GM23338 (cell line): Measurements from ENCODE around the gene RPUSD3. TPM values are rescaled to one million over a fixed set of nuclear protein-coding genes. Genes with fewer than 3 reads are reported as not detected.

Source experiments
- ATAC-seq: fragments of 200-7000 bp; cut with Tn5 transposase; 3 replicates; pipeline ENCODE4 v1.9.1; 2020
- DNase-seq: peaks from one replicate; pipeline ENCODE4 v3.0.0-alpha.2; 2015; ENCODE audit warnings: low spot score
- H2AFZ ChIP-seq: fragments of 200-600 bp; sonication (generic); 2 replicates; pipeline ENCODE4 v1.8.0; 2016; ENCODE audit warnings: antibody characterized with exemption, mild to moderate bottlenecking, moderate library complexity
- H3F3A ChIP-seq: fragments of 200-600 bp; sonication (generic); replicated peaks from 2 replicates; pipeline ENCODE4 v1.8.0; 2017; ENCODE audit warnings: antibody characterized with exemption, mixed run types, low read depth
- H3K27ac ChIP-seq: fragments of 200-600 bp; sonication (generic); 2 replicates; pipeline ENCODE4 v1.6.1; 2016; ENCODE audit warnings: low read depth
- H3K27me3 ChIP-seq: fragments of 200-600 bp; sonication (generic); 2 replicates; pipeline ENCODE4 v1.8.0; 2016; ENCODE audit warnings: mild to moderate bottlenecking, mixed run types, moderate library complexity; ENCODE audit not compliant: insufficient read depth
- H3K36me3 ChIP-seq: fragments of 200-600 bp; sonication (generic); 2 replicates; pipeline ENCODE4 v1.8.0; 2016; ENCODE audit warnings: mild to moderate bottlenecking; ENCODE audit not compliant: insufficient read depth
- H3K4me1 ChIP-seq: fragments of 200-600 bp; sonication (generic); 2 replicates; pipeline ENCODE4 v1.8.0; 2016; ENCODE audit warnings: mild to moderate bottlenecking, moderate library complexity; ENCODE audit not compliant: insufficient read depth
- H3K4me2 ChIP-seq: fragments of 200-600 bp; sonication (generic); 2 replicates; pipeline ENCODE4 v1.7.1; 2017; ENCODE audit warnings: mixed run types
- H3K4me3 ChIP-seq: fragments of 200-600 bp; sonication (generic); 2 replicates; pipeline ENCODE4 v1.6.1; 2016; ENCODE audit warnings: mixed run types
- H3K79me2 ChIP-seq: fragments of 200-600 bp; sonication (generic); replicated peaks from 2 replicates; pipeline ENCODE4 v1.8.0; 2017; ENCODE audit warnings: mild to moderate bottlenecking; ENCODE audit not compliant: insufficient read depth
- H3K9me2 ChIP-seq: fragments of 200-600 bp; sonication (generic); 2 replicates; pipeline ENCODE4 v1.8.0; 2017; ENCODE audit not compliant: insufficient read depth
- H4K20me1 ChIP-seq: fragments of 200-600 bp; sonication (generic); replicated peaks from 2 replicates; pipeline ENCODE4 v1.8.0; 2017; ENCODE audit warnings: mild to moderate bottlenecking; ENCODE audit not compliant: insufficient read depth
- H3K27ac Mint-ChIP-seq: 2 replicates; pipeline ENCODE4 v1.8.0; 2020; ENCODE audit warnings: inconsistent platforms, mild to moderate bottlenecking, moderate library complexity, mixed read lengths
- H3K27me3 Mint-ChIP-seq: 3 replicates; pipeline ENCODE4 v1.8.0; 2022; ENCODE audit warnings: low read depth, mild to moderate bottlenecking, moderate library complexity, mixed read lengths, inconsistent platforms; ENCODE audit not compliant: insufficient read depth, poor library complexity
- H3K36me3 Mint-ChIP-seq: 3 replicates; pipeline ENCODE4 v1.8.0; 2021; ENCODE audit warnings: low read depth, mild to moderate bottlenecking, inconsistent platforms, moderate library complexity, mixed read lengths
- H3K4me1 Mint-ChIP-seq: 3 replicates; pipeline ENCODE4 v1.8.0; 2020; ENCODE audit warnings: mild to moderate bottlenecking, inconsistent platforms, mixed read lengths
- H3K4me3 Mint-ChIP-seq: 3 replicates; pipeline ENCODE4 v1.8.0; 2021; ENCODE audit warnings: moderate library complexity, mild to moderate bottlenecking, inconsistent platforms, mixed read lengths
- H3K9me3 Mint-ChIP-seq: 3 replicates; pipeline ENCODE4 v1.8.0; 2020; ENCODE audit warnings: moderate library complexity, mild to moderate bottlenecking, inconsistent platforms, mixed read lengths
- CREB1 ChIP-seq: fragments of 250-450 bp; sonication (Bioruptor Pico); IDR thresholded peaks from 2 replicates; pipeline ENCODE4 v1.5.0; 2020; ENCODE audit warnings: low read depth, mild to moderate bottlenecking, moderate library complexity
- CTCF ChIP-seq, 2 experiments: fragments of 200-600 bp in 1 of 2; sonication (generic) in 1 of 2; conservative IDR thresholded peaks; 2 replicates each; pipeline versions ENCODE4 v1.5.1 to v1.6.1; 2016 to 2017; ENCODE audit warnings: antibody characterized with exemption in 2 of 2, low read depth in 2 of 2, mild to moderate bottlenecking in 2 of 2, moderate library complexity in 1 of 2
- ETS1 ChIP-seq: IDR thresholded peaks from 2 replicates; pipeline ENCODE4 v1.6.1; 2016; ENCODE audit warnings: antibody characterized with exemption
- EZH2 ChIP-seq: fragments of 200-600 bp; sonication (generic); IDR thresholded peaks from one replicate; pipeline ENCODE4 v1.8.0; 2017; ENCODE audit warnings: antibody characterized with exemption, mild to moderate bottlenecking, low read depth; ENCODE audit not compliant: unreplicated experiment
- EZH2phosphoT487 ChIP-seq: fragments of 200-600 bp; sonication (generic); IDR thresholded peaks from one replicate; pipeline ENCODE4 v1.8.1; 2018; ENCODE audit warnings: antibody characterized with exemption; ENCODE audit not compliant: unreplicated experiment
- JUNB ChIP-seq: IDR thresholded peaks from one replicate; pipeline ENCODE4 v1.6.1; 2016; ENCODE audit warnings: antibody characterized with exemption; ENCODE audit not compliant: unreplicated experiment
- NANOG ChIP-seq: IDR thresholded peaks from 2 replicates; pipeline ENCODE4 v1.6.1; 2016; ENCODE audit warnings: antibody characterized with exemption, borderline replicate concordance
- POLR2AphosphoS5 ChIP-seq: IDR thresholded peaks from 2 replicates; pipeline ENCODE4 v1.6.1; 2016; ENCODE audit warnings: antibody characterized with exemption, low read depth
- REST ChIP-seq: IDR thresholded peaks from one replicate; pipeline ENCODE4 v1.6.1; 2018; ENCODE audit warnings: antibody characterized with exemption; ENCODE audit not compliant: unreplicated experiment
- STAT1 ChIP-seq: IDR thresholded peaks from one replicate; pipeline ENCODE4 v1.6.1; 2016; ENCODE audit warnings: antibody characterized with exemption; ENCODE audit not compliant: unreplicated experiment
- ZNF114 ChIP-seq: fragments of 250-450 bp; sonication (Bioruptor Pico); IDR thresholded peaks from 2 replicates; pipeline ENCODE4 v1.5.0; 2020; ENCODE audit warnings: mild to moderate bottlenecking, moderate library complexity
- ZNF331 ChIP-seq: fragments of 250-450 bp; sonication (Bioruptor Pico); IDR thresholded peaks from 2 replicates; pipeline ENCODE4 v1.5.0; 2020; ENCODE audit warnings: low read depth, mild to moderate bottlenecking, moderate library complexity
- ZNF462 ChIP-seq: fragments of 250-450 bp; sonication (Bioruptor Pico); IDR thresholded peaks from 2 replicates; pipeline ENCODE4 v1.5.0; 2020; ENCODE audit warnings: mild to moderate bottlenecking, moderate library complexity
- polyA plus RNA-seq: library from polyadenylated mRNA; unstranded; fragments of >200 nt; fragmentation: Nextera tagmentation; extraction: Ambion mirVana; gene quantifications from 2 replicates; pipeline ENCODE4 v1.2.1, GENCODE V29; 2016
- total RNA-seq: library from RNA; depleted of rRNA; stranded (reverse); fragments of >200 nt; shearing (Covaris generic); gene quantifications from 2 replicates; pipeline ENCODE4 v1.2.3, GENCODE V29; 2014

The RPUSD3 gene
- total and polyA plus RNA-seq, 2 experiments from 2014 or later, result 64.3 to 73.4 TPM

- H3K9me2 ChIP-seq, result no peaks in the 10 kb centered on the region
- no peak for ATAC-seq
- no peak for DNase-seq
- H3K4me3 Mint-ChIP-seq, result no peak overlapping the region
- no peaks in the 10 kb centered on the region for H3K9me3 Mint-ChIP-seq
- H3K36me3 ChIP-seq, result no peaks in the 10 kb centered on the region
- peak overlapping the region; percentile 35; the same call in 1 of the 2 replicates for H2AFZ ChIP-seq
- TF ChIP-seq EZH2phosphoT487 (no peak), CREB1 (CRISPR knock-in tag) (no peak), POLR2AphosphoS5 (no peak), ZNF462 (CRISPR knock-in tag) (no peak), ZNF331 (CRISPR knock-in tag) (no peak), REST (no peak), CTCF (conservative IDR thresholded peaks at IDR 0.05; ENCODE audit: low read depth in 2 of 2) (no peak), EZH2 (no peak), ZNF114 (CRISPR knock-in tag) (no peak), JUNB (no peak), NANOG (no peak), STAT1 (no peak), ETS1 (no peak)
- no peak overlapping the region for H3K4me2 ChIP-seq
- H3K27ac Mint-ChIP-seq, result no peak overlapping the region
- no peaks in the 10 kb centered on the region for H3K4me1 ChIP-seq
- no peaks in the 10 kb centered on the region for H3K27me3 ChIP-seq
- peaks cover 5% of the 10 kb centered on the region for H3K27me3 Mint-ChIP-seq
- H3K4me1 Mint-ChIP-seq, result no peaks in the 10 kb centered on the region
- no peak overlapping the region for H3K4me3 ChIP-seq
- H3F3A ChIP-seq, result no peaks in the 10 kb centered on the region
- no peaks in the 10 kb centered on the region for H3K36me3 Mint-ChIP-seq
- H3K79me2 ChIP-seq, result no peaks in the 10 kb centered on the region
- no peak overlapping the region for H3K27ac ChIP-seq
- no peaks in the 10 kb centered on the region for H4K20me1 ChIP-seq
These were observed 40.1 kb upstream of the RPUSD3 start for GRCh38 chr3:9883706-9884554.
